SK-N-SH treated with all-trans-retinoic acid at 6 μM for 48 hours (cell line): ENCODE results near the gene ALDH4A1.

Experiments
- ATAC-seq: fragments of 200-7000 bp; cut with Tn5 transposase; 3 replicates; pipeline ENCODE4 v1.9.1; 2020; ENCODE audit warnings: mild to moderate bottlenecking, moderate library complexity
- ARNTL ChIP-seq: fragments of 450-650 bp; formaldehyde crosslinking; IDR thresholded peaks from 2 replicates; pipeline ENCODE4 v1.5.0; 2020; ENCODE audit warnings: low read depth, mild to moderate bottlenecking, moderate library complexity, borderline replicate concordance
- BACH2 ChIP-seq: fragments of 250-450 bp; sonication (Bioruptor Pico); IDR thresholded peaks from 2 replicates; pipeline ENCODE4 v1.9.0; 2021; ENCODE audit warnings: mild to moderate bottlenecking, borderline replicate concordance
- CREB5 ChIP-seq: fragments of 250-450 bp; sonication (Bioruptor Pico); IDR thresholded peaks from 2 replicates; pipeline ENCODE4 v1.5.1; 2020; ENCODE audit warnings: low read depth, mild to moderate bottlenecking, moderate library complexity
- CSDC2 ChIP-seq: fragments of 250-450 bp; sonication (Bioruptor Pico); IDR thresholded peaks from 2 replicates; pipeline ENCODE4 v1.5.0; 2020; ENCODE audit warnings: mild to moderate bottlenecking, moderate library complexity
- CSRNP3 ChIP-seq: fragments of 250-450 bp; sonication (Bioruptor Pico); IDR thresholded peaks from 2 replicates; pipeline ENCODE4 v1.5.1; 2021; ENCODE audit warnings: mild to moderate bottlenecking, moderate library complexity
- ESRRG ChIP-seq: fragments of 250-450 bp; sonication (Bioruptor Pico); IDR thresholded peaks from 2 replicates; pipeline ENCODE4 v1.6.1; 2021; ENCODE audit warnings: mild to moderate bottlenecking
- OSR1 ChIP-seq: fragments of 250-450 bp; sonication (Bioruptor Pico); IDR thresholded peaks from 2 replicates; pipeline ENCODE4 v1.8.0; 2022; ENCODE audit warnings: moderate library complexity, mild to moderate bottlenecking, inconsistent platforms
- PATZ1 ChIP-seq: fragments of 250-450 bp; sonication (Bioruptor Pico); IDR thresholded peaks from 2 replicates; pipeline ENCODE4 v1.8.0; 2020; ENCODE audit warnings: mild to moderate bottlenecking, moderate library complexity, borderline replicate concordance
- POU6F1 ChIP-seq: fragments of 250-450 bp; sonication (Bioruptor Pico); IDR thresholded peaks from 2 replicates; pipeline ENCODE4 v1.8.0; 2021; ENCODE audit warnings: low read depth, mild to moderate bottlenecking, moderate library complexity, borderline replicate concordance
- PPARA ChIP-seq: fragments of 250-450 bp; sonication (Bioruptor Pico); IDR thresholded peaks from 2 replicates; pipeline ENCODE4 v1.5.0; 2020; ENCODE audit warnings: mild to moderate bottlenecking, borderline replicate concordance
- RARB ChIP-seq: fragments of 250-450 bp; sonication (Bioruptor Pico); IDR thresholded peaks from 2 replicates; pipeline ENCODE4 v1.8.0; 2021; ENCODE audit warnings: mild to moderate bottlenecking, moderate library complexity
- SNAI2 ChIP-seq: fragments of 250-450 bp; sonication (Bioruptor Pico); IDR thresholded peaks from 2 replicates; pipeline ENCODE4 v1.5.0; 2020; ENCODE audit warnings: mild to moderate bottlenecking, moderate library complexity
- TCF4 ChIP-seq: fragments of 250-450 bp; sonication (Bioruptor Pico); IDR thresholded peaks from 2 replicates; pipeline ENCODE4 v1.8.0; 2021; ENCODE audit warnings: mild to moderate bottlenecking, moderate library complexity, borderline replicate concordance
- TOX ChIP-seq: fragments of 250-450 bp; sonication (Bioruptor Pico); IDR thresholded peaks from 2 replicates; pipeline ENCODE4 v1.8.0; 2021; ENCODE audit warnings: mild to moderate bottlenecking, moderate library complexity, borderline replicate concordance
- TSHZ2 ChIP-seq: fragments of 250-450 bp; sonication (Bioruptor Pico); IDR thresholded peaks from 2 replicates; pipeline ENCODE4 v1.5.0; 2020; ENCODE audit warnings: mild to moderate bottlenecking, moderate library complexity
- ZC3H10 ChIP-seq: fragments of 250-450 bp; sonication (Bioruptor Pico); IDR thresholded peaks from 2 replicates; pipeline ENCODE4 v1.5.1; 2021; ENCODE audit warnings: mild to moderate bottlenecking, moderate library complexity
- ZFP3 ChIP-seq: fragments of 250-450 bp; sonication (Bioruptor Pico); IDR thresholded peaks from 2 replicates; pipeline ENCODE4 v1.5.0; 2020; ENCODE audit warnings: mild to moderate bottlenecking, moderate library complexity
- ZNF565 ChIP-seq: fragments of 450-650 bp; formaldehyde crosslinking; conservative IDR thresholded peaks from 2 replicates; pipeline ENCODE4 v1.5.0; 2020; ENCODE audit warnings: low read depth, mild to moderate bottlenecking, moderate library complexity
- ZNF70 ChIP-seq: fragments of 450-650 bp; formaldehyde crosslinking; IDR thresholded peaks from 2 replicates; pipeline ENCODE4 v1.5.0; 2020; ENCODE audit warnings: mild to moderate bottlenecking, moderate library complexity
- ZNF8 ChIP-seq: fragments of 450-650 bp; formaldehyde crosslinking; IDR thresholded peaks from 2 replicates; pipeline ENCODE4 v1.5.0; 2020; ENCODE audit warnings: mild to moderate bottlenecking, moderate library complexity

ALDH4A1 gene

GRCh38 chr1:18881642-18882431 lies 20.5 kb downstream of the ALDH4A1 start:
- ATAC-seq, result no peak
- no peak for TF ChIP-seq TSHZ2 (CRISPR knock-in tag)
- TF ChIP-seq ZNF8, result no peak
- no peak for TF ChIP-seq ZNF565 (CRISPR knock-in tag)
- TF ChIP-seq PPARA (CRISPR knock-in tag), result no peak
- no peak for TF ChIP-seq ARNTL (CRISPR knock-in tag)
- TF ChIP-seq ZFP3 (CRISPR knock-in tag), result no peak
- TF ChIP-seq POU6F1 (CRISPR knock-in tag), result no peak
- no peak for TF ChIP-seq ESRRG (CRISPR knock-in tag)
- no peak for TF ChIP-seq ZC3H10 (CRISPR knock-in tag)
- TF ChIP-seq RARB (CRISPR knock-in tag), result no peak
- no peak for TF ChIP-seq SNAI2 (CRISPR knock-in tag)
- TF ChIP-seq CSDC2, result no peak

GRCh38 chr1:18881164-18881563 lies 21.2 kb downstream of the ALDH4A1 start:
- TF ChIP-seq ZNF70 (CRISPR knock-in tag), result no peak
- TF ChIP-seq ZFP3 (CRISPR knock-in tag), result no peak
- no peak for TF ChIP-seq ZNF8
- TF ChIP-seq POU6F1 (CRISPR knock-in tag), result no peak
- no peak for TF ChIP-seq CREB5 (CRISPR knock-in tag)
- TF ChIP-seq SNAI2 (CRISPR knock-in tag), result no peak
- no peak for TF ChIP-seq TSHZ2 (CRISPR knock-in tag)
- no peak for TF ChIP-seq TCF4 (CRISPR knock-in tag)
- no peak for TF ChIP-seq ZC3H10 (CRISPR knock-in tag)
- TF ChIP-seq BACH2 (CRISPR knock-in tag), result no peak
- no peak for TF ChIP-seq TOX (CRISPR knock-in tag)
- no peak for TF ChIP-seq CSRNP3 (CRISPR knock-in tag)
- no peak for TF ChIP-seq OSR1 (CRISPR knock-in tag)
- no peak for TF ChIP-seq PATZ1 (CRISPR knock-in tag)
- no peak for TF ChIP-seq RARB (CRISPR knock-in tag)
- TF ChIP-seq CSDC2, result no peak
- no peak for ATAC-seq
